Activated CD4-positive, alpha-beta T cell treated with anti-CD3 and anti-CD28 coated beads for 36 hours (primary cell): ENCODE measurements around the gene RPL13. TPM values are rescaled to one million over a fixed set of nuclear protein-coding genes. Genes with fewer than 3 reads are reported as not detected.

ENCODE experiments used
- total RNA-seq, 2 experiments: library from RNA; stranded (reverse); gene quantifications; one replicate each; pipeline ENCODE4 v1.2.3, GENCODE V29; 2021

RPL13 gene
- total RNA-seq, 2 experiments from 2014 or later, result 2,518 to 3,038 TPM

Other genes with a start within 250 kb of the RPL13 start
- 100 to 1,000 TPM; 144 to 145 TPM for gene ANKRD11, start 70.1 kb upstream of the RPL13 start, total RNA-seq
- 10 to 100 TPM; 68.6 to 76.7 TPM for gene SPG7, start 52.3 kb upstream of the RPL13 start, total RNA-seq
- gene CPNE7, start 15.1 kb downstream of the RPL13 start, total RNA-seq, result 10 to 100 TPM; 17.3 to 18.7 TPM
- gene DPEP1, start 53.0 kb downstream of the RPL13 start, total RNA-seq, result not detected
- gene CHMP1A, start 97.0 kb downstream of the RPL13 start, total RNA-seq, result 10 to 100 TPM; 37.9 to 67.3 TPM
- 10 to 100 TPM in 1 of 2 experiments, 1 to 10 TPM in 1; 6.8 to 11.6 TPM for gene SPATA33, start 97.2 kb downstream of the RPL13 start, total RNA-seq
- 10 to 100 TPM; 78.1 to 89.8 TPM for gene CDK10, start 126.0 kb downstream of the RPL13 start, total RNA-seq
- 1 to 10 TPM; 4.9 to 6.5 TPM for gene SPATA2L, start 141.0 kb downstream of the RPL13 start, total RNA-seq
- gene VPS9D1, start 160.2 kb downstream of the RPL13 start, total RNA-seq, result 1 to 10 TPM; 2.0 to 2.6 TPM
- 10 to 100 TPM; 21.3 to 24.8 TPM for gene ZNF276, start 160.9 kb downstream of the RPL13 start, total RNA-seq